ENCODE measurements around the gene RGS13.
A peak's percentile ranks its signal among the peaks of the same experiment; 100 is the strongest.

The RGS13 gene

DNA sequence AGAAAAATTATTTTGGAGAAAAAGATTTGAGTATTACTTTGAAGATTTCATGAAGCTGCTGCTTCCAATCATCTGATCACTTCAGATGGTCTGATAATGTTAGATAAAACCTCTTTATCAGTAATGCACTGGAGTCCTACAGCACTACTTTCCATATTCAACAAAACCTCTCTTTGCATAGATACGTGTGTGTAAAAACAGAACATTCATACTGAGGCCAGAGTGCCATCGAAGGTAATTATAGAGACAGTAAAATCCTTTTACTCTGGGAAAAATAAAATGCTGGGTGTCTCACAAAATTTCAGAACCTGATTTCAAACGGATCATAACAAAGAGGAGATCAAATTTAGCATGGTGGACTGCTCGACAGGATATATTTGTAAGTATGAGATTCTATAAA lies at the start of gene RGS13:
TSS of gene RGS13 (plus strand) at position 209 of the 400 bp plus-strand sequence. CDS start 8,188 bp downstream, outside the sequence.
- no peak for DNase-seq

DNA sequence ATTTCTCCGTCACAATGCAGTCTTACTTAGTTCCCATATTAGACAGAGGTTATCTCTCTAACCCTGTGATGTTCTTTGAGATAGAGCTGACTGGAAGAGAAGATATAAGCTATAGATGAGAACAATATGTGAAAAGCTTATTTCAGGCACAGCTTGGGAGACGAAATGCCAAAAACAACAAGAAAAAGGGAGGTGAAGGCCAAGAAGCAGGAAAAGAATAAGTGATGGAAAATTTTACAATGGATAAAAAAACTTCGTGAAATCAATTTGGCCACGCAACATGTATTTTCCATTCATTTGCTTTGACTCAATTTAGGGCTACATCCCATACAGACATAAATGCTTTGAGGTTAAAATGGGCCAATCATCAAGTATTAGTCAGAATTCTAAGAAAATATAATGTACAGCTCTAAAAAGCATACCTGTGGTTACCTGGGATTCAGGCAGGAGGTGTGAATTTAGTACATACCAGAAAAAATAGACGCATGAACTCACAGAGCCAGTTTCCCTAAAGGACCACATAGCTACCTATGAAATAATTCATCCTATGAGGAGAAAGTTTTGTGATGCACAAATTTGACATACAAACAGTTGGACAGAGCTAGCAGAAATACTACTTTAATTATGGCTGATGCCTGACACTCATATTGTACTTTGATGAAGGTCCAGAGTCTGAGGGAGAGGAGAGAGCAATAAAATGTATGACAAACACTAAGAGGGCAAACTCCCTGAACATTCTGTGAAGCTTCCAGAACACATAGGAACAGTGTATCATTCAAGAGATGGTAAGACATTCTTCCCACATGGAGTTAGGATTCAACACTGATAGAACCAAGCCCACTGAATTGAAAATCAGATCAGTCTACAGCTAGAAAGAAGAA lies 48.3 kb upstream of the RGS13 start:
- DNase-seq, result no peak

DNA sequence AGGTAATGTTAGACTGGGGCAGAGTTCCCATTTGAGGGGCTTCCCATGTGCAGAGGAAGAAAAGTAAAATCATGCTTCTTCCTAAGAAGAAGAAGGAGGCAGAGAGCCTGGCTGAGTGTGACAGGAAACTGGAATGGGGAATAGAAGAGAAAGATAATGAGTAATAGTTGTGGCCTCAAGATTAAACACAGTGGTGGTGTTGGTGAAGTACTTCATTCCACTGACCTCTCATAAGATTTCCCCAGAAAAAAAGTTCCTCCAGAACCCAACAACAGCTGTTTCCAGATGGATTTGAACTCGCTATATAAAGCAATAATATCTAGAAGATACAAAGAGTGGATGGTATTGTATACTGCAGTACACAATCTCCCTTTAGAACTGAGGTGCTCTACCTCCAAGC lies 47.4 kb upstream of the RGS13 start:
- no peak for DNase-seq

GRCh38 chr1:192589813-192590212 lies 46.1 kb upstream of the RGS13 start:
- no peak for DNase-seq

GRCh38 chr1:192592517-192592916 lies 43.4 kb upstream of the RGS13 start:
- DNase-seq, result no peak

- DNase-seq, result no peak
Observed at GRCh38 chr1:192592981-192593708, 42.8 kb upstream of the RGS13 start.

DNA sequence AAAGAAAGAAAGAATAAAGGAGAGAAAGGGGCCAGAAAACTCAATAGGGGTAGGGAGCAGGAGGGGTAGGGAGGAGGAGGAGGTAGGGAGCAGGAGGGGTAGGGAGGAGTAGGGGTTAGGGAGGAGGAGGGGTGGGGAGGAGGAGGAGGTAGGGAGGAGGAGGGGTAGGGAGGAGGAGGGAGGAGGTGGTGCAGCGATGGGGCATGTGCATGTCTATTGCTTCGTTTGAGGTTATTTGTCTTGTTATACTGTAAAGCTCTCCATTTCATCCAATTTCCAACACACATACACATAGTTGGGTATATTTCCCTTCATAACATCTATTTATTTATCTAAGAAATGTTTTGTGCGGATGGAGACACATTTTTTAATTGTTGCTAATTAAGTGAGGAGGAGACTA lies 40.6 kb upstream of the RGS13 start:
- no peak for DNase-seq

- no peak for DNase-seq
Observed at GRCh38 chr1:192598589-192598988, 37.4 kb upstream of the RGS13 start.

DNA sequence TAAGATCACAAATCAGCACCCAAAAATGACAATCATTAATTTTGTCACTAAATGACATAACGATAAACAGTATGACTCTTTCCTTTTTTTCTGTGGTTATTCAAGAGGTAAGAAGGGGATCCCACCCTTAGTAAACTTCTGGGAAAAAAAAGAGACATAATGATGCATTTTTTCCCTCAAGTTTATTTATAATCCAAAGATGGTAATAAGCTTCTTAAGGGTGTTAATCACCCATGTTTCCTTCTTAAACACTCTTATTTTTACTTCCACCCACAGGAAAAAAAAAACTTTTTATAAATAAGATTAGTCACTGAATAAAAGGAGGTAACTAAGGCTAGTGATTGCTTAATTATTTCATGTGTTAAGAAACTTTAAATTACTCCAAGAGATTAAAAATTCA lies 35.7 kb upstream of the RGS13 start:
- no peak for DNase-seq

- DNase-seq, result no peak
Observed at GRCh38 chr1:192601143-192601542, 34.8 kb upstream of the RGS13 start.

- DNase-seq, result no peak
Observed at GRCh38 chr1:192601567-192601966, 34.4 kb upstream of the RGS13 start.

- DNase-seq, result no peak
Observed at GRCh38 chr1:192602757-192603156, 33.2 kb upstream of the RGS13 start.

- no peak for DNase-seq
Observed at GRCh38 chr1:192603218-192603787, 32.6 kb upstream of the RGS13 start.

DNA sequence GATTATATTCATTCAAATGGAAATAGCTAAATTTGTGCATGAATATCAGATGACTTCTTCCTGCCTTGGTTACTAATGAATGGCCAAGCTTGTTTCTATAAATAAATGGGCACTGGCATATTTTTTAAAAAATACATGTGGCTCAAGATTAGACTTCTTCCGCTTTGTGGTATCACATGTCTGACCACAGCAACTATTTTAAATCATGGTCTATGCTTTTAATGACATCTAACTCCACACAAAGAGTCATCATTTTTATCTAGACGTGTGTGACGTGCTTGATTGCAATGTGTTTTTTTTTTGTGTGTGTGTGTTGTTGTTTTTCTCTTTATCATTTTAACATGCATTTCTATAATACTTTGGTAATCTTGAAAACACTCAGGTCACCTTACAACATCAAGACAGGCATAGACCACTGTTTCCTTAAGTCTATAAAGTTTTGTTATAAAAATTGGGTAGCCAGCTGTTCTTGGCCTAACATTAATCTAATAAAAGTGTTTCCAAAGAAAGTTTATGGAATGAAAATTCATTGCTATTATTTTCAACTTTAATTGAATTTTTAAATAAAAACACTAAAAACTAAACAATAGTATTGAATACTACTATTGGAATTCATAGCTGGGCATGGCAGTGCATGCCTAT lies 30.8 kb upstream of the RGS13 start:
- no peak for DNase-seq

DNA sequence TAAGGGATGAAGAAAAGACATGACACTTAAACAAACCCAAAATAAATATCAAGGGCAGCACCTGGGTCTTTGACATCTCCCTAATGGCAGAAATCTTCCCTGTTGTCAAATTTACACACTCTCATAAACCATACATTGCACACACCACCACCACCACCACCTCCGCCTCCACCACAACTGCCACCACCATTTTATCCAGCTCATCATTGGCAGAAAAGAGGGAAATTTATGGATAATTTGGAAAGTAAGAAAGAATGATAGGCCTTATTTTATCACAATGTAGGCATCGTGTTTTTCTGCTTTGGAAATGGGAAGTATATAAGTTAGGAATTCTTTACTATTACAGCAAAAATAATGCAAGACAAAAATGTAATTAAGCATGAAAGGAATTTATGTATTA lies 27.3 kb upstream of the RGS13 start:
- no peak for DNase-seq

DNA sequence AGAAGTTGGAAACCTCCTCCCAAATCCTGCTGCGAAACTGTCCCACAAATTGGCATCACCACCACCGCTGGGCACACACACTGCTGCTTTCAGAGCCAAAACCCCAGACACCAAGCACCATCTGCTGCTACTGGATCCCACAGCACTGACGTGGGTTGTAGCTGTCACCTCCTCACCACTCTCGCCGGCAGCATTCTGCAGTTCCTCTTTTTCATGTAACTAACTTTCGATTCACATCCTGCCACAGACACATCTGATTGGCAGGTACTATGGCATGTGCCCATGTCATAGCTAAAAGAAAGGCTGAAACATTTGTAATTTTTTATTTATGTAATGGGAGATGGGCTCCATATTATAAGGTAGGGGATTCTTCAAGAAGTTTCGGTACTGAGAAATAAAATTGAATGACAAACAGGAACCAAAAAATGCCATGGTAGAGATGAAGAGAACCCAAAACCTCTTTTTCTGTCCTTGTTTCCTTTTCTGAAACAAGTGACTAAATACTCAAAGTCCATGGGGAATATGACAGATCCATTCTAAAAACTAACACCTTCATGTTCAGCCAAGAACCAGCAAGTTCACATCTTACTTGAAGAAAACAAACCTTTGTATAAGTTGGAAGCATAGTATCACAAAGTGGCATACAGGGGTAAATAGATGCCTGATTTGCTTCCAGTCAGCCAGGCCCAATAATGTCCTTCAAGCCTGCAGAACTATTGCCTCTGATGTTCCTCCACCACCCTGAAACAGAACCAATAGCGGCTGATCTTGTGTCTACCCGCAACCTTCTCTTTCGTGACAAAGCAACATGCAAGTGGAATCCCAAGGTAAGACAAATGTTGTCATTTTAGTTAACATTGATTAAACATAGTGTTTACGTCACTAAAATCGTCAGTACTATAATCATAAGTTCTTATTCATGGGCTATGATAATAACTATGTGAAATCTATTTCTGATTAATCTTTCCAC lies 26.6 kb upstream of the RGS13 start:
- peak; percentile 62 for DNase-seq

DNA sequence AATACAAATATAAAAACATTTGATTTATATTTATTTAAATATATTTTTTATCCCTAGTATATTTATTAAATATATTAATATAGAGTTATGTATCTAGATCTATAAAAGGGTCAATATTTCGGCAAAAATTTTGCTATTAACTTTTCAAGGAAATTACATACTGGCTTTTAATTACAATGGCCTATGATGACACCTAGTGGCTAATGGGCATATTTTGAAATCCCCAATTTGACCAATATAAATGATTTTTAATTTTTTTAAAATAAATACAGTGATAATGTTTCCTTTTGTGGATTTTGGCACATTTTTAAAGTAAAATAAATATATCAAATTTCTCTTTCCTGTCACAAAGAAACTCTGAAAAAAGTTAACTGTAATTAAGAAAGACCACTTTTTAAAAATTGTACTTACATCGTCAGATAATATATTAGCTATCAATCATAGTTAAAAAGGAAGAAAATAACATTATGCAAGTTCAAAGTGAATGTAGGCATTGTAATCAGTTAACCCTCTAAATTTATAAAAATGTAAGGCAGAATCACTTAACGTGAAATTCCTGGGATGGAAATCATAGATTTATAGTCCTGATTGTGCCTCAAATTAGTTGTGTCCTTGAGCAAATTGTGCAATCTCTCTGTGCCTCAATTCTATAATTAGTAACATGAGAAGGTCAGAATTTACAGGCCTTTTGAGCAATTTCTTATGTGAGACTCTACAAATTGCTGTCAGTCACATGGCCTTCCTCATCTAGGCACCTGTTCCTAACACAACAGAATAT lies 25.6 kb upstream of the RGS13 start:
- DNase-seq, result no peak

DNA sequence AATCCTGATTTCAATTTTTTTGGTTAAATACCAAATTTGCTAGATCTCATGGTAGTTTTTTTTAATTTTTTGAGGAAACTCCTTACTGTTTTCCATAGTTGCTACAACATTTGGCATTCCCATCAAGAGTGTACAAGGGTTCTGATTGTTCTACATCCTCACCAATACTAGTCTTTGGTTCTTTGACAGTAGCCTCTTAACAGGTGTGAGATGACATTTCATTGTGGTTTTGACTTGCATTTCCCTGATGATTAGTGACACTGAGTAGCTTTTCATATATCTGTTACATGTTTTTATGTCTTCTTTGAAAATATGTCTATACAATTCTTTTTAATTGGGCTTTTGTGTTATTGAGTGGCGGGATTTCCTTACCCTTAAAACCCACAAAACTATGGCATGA lies 20.9 kb upstream of the RGS13 start:
- no peak for DNase-seq

GRCh38 chr1:192620071-192620635 lies 15.8 kb upstream of the RGS13 start:
- no peak for DNase-seq

GRCh38 chr1:192626366-192627179 lies 9.4 kb upstream of the RGS13 start:
- no peak for DNase-seq
